HTERT RPE-1 (cell line): Measurements from ENCODE around the gene TDRD6.
"Not testable (repeated sequence)": the region's sequence is repeated elsewhere in the genome, so short reads cannot be mapped to it uniquely, and the experiment has no call there.

Experiments
- in situ Hi-C: fragments of 300-500 bp; cut with MboI; formaldehyde crosslinking; loops from 4 replicates; pipeline ENCODE4 v1.14.3; 2020; ENCODE audit warnings: low sequenced_read_pairs

The TDRD6 gene, protein sequence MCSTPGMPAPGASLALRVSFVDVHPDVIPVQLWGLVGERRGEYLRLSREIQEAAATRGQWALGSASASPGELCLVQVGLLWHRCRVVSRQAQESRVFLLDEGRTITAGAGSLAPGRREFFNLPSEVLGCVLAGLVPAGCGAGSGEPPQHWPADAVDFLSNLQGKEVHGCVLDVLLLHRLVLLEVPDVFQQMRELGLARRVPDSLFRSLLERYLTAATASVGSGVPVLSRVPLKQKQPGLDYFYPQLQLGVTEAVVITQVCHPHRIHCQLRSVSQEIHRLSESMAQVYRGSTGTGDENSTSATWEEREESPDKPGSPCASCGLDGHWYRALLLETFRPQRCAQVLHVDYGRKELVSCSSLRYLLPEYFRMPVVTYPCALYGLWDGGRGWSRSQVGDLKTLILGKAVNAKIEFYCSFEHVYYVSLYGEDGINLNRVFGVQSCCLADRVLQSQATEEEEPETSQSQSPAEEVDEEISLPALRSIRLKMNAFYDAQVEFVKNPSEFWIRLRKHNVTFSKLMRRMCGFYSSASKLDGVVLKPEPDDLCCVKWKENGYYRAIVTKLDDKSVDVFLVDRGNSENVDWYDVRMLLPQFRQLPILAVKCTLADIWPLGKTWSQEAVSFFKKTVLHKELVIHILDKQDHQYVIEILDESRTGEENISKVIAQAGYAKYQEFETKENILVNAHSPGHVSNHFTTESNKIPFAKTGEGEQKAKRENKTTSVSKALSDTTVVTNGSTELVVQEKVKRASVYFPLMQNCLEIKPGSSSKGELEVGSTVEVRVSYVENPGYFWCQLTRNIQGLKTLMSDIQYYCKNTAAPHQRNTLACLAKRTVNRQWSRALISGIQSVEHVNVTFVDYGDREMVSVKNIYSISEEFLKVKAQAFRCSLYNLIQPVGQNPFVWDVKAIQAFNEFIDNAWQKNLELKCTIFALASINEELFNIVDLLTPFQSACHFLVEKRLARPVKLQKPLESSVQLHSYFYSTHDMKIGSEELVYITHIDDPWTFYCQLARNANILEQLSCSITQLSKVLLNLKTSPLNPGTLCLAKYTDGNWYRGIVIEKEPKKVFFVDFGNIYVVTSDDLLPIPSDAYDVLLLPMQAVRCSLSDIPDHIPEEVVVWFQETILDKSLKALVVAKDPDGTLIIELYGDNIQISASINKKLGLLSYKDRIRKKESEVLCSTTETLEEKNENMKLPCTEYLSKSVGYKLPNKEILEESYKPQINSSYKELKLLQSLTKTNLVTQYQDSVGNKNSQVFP (N-terminal part only)

DNA sequence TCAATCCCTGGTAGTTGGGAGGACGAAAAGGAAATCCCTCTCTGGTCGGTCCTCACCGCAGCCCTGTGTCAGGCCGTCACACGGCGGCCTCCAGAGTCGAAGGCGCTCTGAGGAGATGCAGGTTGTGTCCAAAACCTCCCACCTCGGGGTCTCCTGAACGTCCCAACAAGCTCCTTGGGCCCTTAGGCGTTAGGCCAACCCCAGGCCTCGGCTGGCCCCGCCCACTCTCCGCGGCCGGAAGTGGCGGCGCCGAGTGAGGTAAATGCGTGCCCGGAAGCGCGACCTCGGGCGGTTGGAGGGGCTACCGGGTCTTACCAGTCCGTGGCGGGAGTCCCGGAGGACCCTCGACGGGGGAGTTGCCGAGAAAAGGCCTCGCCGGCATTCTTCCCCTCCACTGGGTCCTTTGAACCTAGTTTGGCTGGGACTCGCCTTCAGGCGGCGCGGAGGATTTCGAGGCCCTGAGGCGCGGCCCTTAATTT lies at the start of gene TDRD6:
Gene TDRD6, plus strand, starts transcription at position 267 of the 479 bp plus-strand sequence. CDS start 244 bp downstream, outside the sequence.
- in situ Hi-C loops: no loop called here

DNA sequence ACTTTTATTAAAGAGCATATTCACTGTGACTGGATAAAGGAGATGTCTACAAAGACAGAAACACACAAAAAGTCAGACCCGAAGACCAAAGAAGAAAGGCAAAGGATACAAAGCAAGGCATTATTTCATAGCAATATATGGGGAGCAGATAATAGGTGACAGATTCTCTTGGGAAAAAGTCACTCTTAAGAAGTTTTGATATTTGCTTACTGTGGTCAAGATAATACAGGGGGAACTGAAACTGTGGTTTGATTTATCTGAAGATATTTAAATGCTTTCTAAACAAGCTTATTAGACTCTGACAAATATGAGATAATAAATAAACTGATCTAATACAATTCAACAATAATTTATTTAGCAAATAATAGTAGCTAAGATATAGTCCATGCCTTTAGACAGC lies 49.8 kb upstream of the TDRD6 start:
- in situ Hi-C loops: no loop called here

DNA sequence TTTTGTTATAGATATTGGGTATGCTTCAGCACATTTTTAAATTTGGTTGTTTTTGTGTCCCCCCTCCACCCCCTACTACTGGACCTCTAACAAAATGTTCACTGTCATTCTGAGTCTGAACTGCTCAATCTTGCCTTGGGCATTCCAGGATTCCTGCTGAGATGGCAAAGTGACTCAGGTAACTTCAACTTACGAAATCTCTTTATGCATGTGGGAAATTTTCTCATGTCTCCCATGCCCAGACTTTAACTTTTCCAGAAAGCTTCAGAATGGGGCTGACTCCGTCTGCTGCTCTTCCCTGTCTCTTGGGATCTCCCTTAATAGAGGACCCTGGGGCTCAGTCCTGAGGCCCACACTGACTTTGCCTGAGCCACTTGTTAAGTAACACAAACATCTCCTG lies 49.0 kb upstream of the TDRD6 start:
- in situ Hi-C loops: no loop called here

DNA sequence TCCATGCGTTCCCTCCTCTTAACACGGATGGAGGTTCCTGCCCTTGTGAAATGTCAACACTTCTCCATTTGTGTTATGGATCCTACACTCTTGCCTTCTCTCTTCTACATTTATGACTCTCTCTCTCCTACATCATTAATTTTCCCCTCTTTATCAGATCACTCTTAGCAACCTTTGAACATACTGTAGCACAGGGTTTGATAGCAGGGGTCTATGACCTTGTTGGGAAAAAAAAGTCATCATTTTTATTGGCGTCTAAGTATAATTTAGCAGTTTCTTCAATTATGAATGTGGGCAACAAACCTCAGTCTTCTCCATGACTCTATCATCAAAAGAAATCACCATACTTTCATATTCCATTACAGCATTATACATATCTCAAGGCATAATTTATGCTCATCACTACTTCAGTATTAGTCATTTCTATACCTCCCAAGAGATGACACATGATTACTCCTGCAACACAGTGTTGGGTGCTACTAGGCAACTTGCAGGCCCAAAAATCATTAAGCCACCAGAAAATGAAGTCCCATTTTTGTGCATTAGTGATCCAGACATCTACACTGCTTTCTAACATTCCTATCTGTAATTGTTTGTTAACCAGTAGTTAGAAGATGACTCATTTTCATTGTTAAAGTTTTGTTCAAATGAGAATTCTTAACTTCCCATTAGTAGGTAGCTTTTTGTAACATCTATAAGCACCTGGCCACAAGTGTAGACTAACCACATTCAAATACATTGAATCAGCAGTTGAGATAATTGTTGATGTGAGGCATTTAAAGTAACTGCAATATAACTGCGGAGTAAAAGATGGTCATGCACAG lies 44.5 kb upstream of the TDRD6 start:
- in situ Hi-C loops: no loop called here

DNA sequence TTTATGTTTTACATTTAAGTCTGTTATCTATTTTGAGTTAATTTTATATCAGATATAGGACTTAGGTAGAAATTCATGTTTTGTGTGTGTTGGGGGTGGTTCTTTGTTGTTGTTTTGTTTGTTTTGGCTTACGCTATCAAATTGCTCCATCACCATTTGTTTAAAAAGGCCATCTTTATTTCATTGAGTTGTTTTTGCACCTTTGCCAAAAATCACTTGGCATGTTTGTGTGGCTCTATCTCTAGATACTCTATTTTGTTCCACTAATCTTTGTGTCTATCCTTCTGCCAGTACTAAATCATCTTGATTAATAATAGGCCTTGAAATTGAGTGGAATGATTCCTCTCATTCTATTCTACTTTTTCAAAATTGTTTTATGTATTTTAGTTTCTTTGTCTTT lies 42.4 kb upstream of the TDRD6 start:
- in situ Hi-C loops: no loop called here

DNA sequence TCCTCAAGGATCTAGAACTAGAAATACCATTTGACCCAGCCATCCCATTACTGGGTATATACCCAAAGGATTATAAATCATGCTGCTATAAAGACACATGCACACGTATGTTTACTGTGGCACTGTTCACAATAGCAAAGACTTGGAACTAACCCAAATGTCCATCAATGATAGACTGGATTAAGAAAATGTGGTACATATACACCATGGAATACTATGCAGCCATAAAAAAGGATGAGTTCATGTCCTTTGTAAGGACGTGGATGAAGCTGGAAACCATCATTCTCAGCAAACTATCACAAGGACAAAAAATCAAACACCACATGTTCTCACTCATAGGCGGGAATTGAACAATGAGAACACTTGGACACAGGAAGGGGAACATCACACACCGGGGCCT lies 39.6 kb upstream of the TDRD6 start:
- in situ Hi-C loops: not testable (repeated sequence)

DNA sequence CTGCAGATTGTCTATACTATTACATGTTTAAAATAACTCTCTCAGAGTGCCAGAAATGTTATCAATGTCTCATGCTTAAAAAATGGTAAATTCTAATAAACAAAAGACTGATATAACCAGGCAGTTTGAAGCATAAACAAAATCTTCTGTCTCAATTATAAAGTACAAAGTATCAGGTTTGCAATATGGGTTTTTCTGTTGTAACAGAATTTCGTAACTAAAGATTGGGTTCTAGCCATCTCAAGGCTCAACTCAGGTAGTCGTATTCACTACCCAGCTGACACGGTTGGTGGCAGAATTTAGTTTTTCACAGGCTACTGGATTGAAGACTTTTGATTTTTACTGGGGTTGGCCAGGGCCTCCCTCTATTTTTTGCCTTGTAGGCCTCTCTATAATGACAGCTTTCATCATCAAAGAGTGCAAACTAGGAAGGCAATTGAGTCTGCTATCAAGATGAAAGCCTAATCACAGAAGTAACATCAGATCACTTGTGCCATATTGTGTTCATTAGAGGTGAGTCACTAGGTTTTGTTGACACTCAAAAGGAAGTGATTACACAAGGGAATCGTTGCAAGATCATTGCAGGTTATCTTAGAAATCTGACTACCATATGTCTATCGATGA lies 38.7 kb upstream of the TDRD6 start:
- in situ Hi-C loops: no loop called here

DNA sequence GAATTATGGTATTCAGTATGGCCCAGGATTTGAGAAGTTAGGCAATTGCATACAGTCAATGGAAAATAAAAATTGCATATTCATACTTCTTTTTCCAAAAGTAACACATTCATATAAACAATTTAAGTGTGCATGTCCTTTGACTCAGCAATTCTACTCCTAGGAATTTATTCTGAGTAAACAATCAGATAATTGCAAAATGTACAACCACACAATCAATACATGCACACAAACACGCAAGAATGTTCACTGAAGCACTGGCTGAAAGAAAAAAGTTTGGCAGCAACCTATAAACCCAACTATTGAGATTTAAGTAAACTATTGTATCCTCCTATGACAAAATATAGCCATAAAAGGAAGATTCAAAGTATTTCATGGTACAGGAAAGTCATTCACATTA lies 36.7 kb upstream of the TDRD6 start:
- in situ Hi-C loops: no loop called here

DNA sequence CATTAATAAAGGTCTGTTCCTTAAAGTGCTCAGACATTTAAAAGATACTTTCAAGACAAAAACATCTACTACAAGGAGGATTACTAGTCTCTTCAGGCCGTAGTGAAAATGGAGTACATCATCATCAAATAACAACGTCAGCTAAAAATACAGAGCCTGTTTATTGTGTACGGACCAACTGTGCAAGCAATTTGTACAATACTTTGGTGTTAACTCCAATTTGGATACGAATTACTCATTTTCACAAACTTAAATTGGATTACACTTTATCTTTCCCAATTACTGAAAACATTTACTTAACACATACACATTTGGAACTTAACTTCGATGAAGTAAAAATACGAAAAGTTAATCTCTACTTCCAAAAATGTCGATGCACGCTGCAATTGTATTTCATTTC lies 35.9 kb upstream of the TDRD6 start:
- in situ Hi-C loops: no loop called here

DNA sequence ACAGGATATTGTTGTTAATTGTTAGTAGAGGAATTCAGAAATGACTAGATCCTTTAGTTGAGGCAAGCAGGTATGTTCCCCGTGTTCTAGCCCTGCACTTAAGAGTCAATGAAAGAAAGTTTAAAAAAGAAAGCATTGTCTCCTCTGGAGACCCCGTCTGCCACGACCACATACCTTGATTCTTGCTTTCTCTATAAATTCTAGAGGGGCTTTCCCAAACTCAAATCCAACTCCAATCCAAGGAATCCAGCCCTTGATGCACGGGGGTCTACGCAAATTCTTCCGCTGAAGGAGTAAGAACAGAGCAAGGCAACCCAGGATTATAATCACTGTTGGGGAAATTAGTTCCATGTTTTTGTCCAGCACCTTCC lies 35.5 kb upstream of the TDRD6 start:
- in situ Hi-C loops: no loop called here

DNA sequence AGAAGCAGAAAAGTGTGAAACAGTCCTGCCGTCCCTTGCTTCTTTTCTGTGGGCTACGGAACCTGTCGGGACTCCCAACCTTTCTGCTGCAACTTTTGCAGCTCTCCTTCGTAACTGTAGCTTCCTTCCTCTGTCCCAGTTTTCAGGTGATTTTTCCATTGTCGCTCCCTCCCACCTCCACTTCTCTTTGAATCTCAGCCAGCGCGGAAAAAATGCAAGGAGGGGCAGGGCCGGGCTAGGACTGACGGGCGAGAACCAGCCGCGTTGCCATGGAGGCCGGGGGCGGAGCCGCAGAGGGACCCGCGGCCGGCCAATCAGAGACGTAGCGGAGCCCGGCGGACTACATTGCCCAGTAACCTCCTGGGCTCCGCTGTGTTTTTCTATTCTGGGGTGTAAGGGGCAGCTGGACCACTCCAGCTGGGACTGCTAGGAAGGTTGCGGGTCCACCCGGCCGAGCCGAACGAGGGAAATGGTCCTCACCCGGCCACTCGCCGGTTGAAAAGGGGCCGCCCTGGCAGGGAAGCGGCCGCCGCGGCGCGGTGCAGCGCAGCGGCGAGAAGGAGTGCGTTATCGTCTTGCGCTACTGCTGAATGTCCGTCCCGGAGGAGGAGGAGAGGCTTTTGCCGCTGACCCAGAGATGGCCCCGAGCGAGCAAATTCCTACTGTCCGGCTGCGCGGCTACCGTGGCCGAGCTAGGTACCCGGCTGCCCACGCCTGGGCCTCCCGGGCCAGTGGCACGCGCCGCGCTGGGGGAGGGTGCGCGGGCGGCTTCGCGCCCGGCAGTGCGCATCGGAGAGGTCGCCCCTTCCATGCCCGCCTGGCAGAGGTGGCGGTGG lies 34.9 kb upstream of the TDRD6 start, which contains the start of the genes CYP39A1 and SLC25A27:
Gene CYP39A1, minus strand, starts transcription at position 216 of the 836 bp plus-strand sequence. CDS start 236 bp downstream, outside the sequence.
Gene SLC25A27, plus strand, starts transcription at position 373 of the 836 bp plus-strand sequence. Its CDS starts 218 bp downstream, at position 591.
- in situ Hi-C loops: no loop called here

DNA sequence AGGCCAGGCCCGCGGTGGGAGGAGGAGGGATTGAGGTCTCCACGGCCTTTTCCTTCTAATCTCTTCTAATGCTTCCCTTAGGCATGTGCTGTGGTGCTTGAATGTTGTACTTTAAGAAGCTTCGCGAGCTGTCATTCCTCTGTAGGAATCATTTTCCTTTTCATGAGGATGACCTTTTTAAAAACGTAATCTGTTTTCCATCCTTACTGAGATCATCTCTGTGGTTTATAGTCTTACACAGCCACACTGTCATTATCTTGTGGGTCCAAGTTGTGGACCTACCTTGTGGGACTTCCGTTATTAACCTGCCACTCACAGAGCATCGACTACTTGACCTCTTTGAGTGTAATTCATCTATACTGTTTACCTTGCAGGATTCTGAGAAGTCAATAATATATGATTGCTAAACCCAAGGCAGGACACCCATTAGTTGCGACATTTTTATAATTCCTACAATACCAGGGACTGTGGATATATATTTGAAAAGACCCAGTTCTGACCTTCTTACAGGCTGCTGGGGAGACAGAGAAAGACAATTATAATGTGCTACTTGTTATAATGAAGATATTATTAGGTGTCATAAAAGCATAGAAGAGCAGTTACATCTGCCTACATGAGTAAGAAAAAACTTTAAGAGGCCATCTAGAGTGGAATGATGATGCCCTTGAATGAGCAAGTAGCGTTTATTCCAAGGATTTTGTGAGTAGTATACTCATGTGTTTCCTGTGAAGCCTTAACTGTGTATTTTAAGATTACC lies 34.1 kb upstream of the TDRD6 start:
- in situ Hi-C loops: no loop called here

DNA sequence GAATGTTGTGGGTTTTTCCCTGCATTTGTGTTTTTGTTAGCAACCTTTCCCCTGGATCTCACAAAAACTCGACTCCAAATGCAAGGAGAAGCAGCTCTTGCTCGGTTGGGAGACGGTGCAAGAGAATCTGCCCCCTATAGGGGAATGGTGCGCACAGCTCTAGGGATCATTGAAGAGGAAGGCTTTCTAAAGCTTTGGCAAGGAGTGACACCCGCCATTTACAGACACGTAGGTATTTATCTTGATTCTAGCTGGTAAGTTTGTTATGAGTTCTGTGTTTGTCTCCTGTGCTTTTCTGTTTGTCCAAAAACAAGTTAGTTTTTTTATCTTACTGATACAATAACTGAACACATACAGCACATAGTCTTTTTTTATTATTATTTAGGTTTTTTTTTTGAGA lies 31.9 kb upstream of the TDRD6 start:
- in situ Hi-C loops: no loop called here

DNA sequence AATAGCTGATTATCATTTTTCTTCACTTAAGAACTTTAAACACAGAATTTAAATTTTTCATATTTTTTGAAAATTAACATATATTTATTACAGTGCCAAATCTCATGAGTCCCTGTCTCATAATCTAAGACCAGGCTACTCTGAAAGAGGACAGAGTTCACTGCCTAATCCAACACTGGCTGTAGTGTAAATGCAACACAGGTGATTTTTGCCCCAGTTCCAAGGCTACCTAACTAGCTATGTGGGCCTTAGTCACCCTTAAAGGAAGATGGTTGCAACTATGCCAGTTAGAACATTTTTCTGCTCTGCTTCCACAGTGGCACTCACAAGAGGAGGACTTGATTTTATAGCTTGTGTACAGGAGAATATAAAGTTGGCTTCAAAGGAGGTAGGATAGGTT lies 30.0 kb upstream of the TDRD6 start:
- in situ Hi-C loops: no loop called here

DNA sequence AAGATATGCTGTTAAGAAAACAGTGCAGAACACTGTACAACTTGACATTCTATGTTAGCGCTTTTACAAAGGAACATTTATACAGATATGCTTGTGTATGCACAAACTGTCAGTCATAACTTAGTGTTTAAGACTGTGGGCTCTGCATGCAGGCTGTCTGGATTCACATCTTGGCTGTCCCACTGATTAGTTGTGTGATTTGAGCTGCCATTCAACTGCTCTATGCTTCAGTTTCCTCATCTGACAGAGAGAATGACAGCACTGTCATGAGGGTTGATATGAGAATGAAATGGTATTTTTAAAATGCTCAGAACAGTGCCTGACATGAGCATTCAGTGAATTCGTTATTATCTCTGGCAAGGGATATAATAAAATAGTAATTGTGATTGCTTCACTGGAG lies 26.2 kb upstream of the TDRD6 start:
- in situ Hi-C loops: no loop called here

DNA sequence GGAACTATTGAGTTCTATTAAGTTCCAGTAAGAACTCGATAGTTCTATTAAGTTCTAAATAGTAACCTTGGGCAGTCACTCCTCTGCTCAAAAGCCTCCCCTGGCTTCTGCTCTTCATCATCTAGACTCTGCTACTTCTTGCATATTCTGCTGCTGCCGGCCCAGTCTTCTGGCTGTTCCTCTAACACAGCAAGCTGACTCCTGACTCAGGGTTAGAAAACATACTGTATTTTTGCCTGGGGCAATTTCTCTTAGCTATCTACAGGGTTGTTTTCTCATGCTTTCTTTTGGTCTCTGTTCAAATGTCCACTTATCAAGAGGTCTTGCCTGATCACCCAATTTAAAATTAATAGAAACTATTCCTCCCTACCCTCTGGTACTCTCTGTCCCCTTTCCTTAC lies 20.3 kb upstream of the TDRD6 start:
- in situ Hi-C loops: no loop called here

DNA sequence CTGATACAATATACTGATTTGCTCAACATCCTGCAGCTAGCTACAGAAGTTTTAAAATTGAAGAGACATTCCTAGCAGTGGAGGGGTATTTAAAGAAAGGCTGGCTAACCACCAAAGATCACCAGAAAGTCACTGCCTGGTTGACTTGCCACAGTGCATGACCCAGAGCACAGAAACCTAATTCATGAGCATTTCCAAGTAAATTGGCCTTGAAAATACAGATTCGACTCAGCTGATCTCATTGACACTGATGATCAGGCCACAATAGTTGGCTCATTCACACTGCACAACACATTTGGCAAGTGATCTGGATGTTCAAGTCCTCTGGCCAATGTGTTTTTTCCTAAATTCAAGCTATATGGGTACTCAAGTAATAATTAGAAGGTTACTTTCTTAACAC lies 13.3 kb upstream of the TDRD6 start:
- in situ Hi-C loops: no loop called here
